Vagina (tissue), 2 donors: ENCODE results near the gene MLF2. TPM values are rescaled to one million over a fixed set of nuclear protein-coding genes. Genes with fewer than 3 reads are reported as not detected.

Experiments
- DNase-seq, 2 donors: peaks; one replicate each; pipeline ENCODE4 v3.0.0-alpha.2; 2017; ENCODE audit errors: extremely low spot score in 2 of 2
- H3K27ac ChIP-seq: fragments of 200-600 bp; sonication (generic); one replicate; pipeline ENCODE4 v1.5.1; 2019
- H3K27me3 ChIP-seq: fragments of 200-600 bp; sonication (generic); one replicate; pipeline ENCODE4 v1.5.1; 2019
- H3K36me3 ChIP-seq, 2 donors: fragments of 200-600 bp; sonication (generic); one replicate each; pipeline ENCODE4 v1.5.1; 2017 to 2019
- H3K4me1 ChIP-seq: fragments of 200-600 bp; sonication (generic); one replicate; pipeline ENCODE4 v1.5.1; 2019
- H3K4me3 ChIP-seq, 2 donors: fragments of 200-600 bp; sonication (generic); 1 replicate in 1 of 2; 2 replicates in 1 of 2; pipeline ENCODE4 v1.5.1; 2016 to 2019
- H3K9me3 ChIP-seq: fragments of 200-600 bp; sonication (generic); one replicate; pipeline ENCODE4 v1.5.1; 2019
- CTCF ChIP-seq, 3 experiments: fragments of 450-650 bp in 2 of 3; fragments of 200-600 bp in 1 of 3; sonication (generic) in 1 of 3; IDR thresholded peaks; one replicate each; pipeline ENCODE4 v1.5.1; 2017 to 2019; ENCODE audit warnings: antibody characterized with exemption in 3 of 3, mild to moderate bottlenecking in 2 of 3, moderate library complexity in 2 of 3
- POLR2A ChIP-seq, 2 donors: fragments of 450-650 bp; IDR thresholded peaks; one replicate each; pipeline ENCODE4 v1.6.1; 2017; ENCODE audit warnings: antibody characterized with exemption in 2 of 2, mild to moderate bottlenecking in 2 of 2, moderate library complexity in 2 of 2
- POLR2AphosphoS5 ChIP-seq, 2 donors: sonication (generic); formaldehyde crosslinking; IDR thresholded peaks; one replicate each; pipeline ENCODE4 v1.9.0; 2017; ENCODE audit warnings: antibody characterized with exemption in 2 of 2, mild to moderate bottlenecking in 2 of 2, low read depth in 1 of 2; ENCODE audit not compliant: insufficient read depth in 1 of 2
- intact Hi-C: fragments of 100-400 bp; cut with DNase I; formaldehyde crosslinking; loops from one replicate; pipeline ENCODE4 v1.15.1; 2023
- total RNA-seq: library from RNA; depleted of rRNA; stranded (reverse); fragments of >200 nt; gene quantifications from one replicate; pipeline ENCODE4 v1.2.3, GENCODE V29; 2016

The MLF2 gene
- total RNA-seq, 1 donor from 2014 or later: 150 TPM

- peak overlapping the region; percentile 50 to 70 for H3K4me3 ChIP-seq
- H3K27me3 ChIP-seq: no peaks in the 10 kb centered on the region
- intact Hi-C loops: no loop called here
- DNase-seq: no peak
- H3K9me3 ChIP-seq: no peaks in the 10 kb centered on the region
- peaks cover 13% of the 10 kb centered on the region for H3K4me1 ChIP-seq
- no peaks in the 10 kb centered on the region for H3K36me3 ChIP-seq
- TF ChIP-seq POLR2A (IDR thresholded peaks at IDR 0.05): no peak
- peak in 1 of 2 donors; percentile 9 for TF ChIP-seq POLR2AphosphoS5 (IDR thresholded peaks at IDR 0.05; ENCODE audit: insufficient read depth in 1 of 2, low read depth in 1 of 2)
- peak overlapping the region; percentile 27 for H3K27ac ChIP-seq
Measured at GRCh38 chr12:6701078-6701768, 51.7 kb downstream of the MLF2 start.

GRCh38 chr12:6700646-6701051, 52.3 kb downstream of the MLF2 start, which contains the start of gene PIANP:
TSS of gene PIANP (minus strand) at chr12:6700815. CDS start at chr12:6698061, 2,754 bp downstream.
- Histone ChIP-seq H3K4me3 (peak within 1 kb of the TSS; percentile 50 to 70), H3K36me3 (no peaks in the 10 kb centered on the region), H3K9me3 (no peaks in the 10 kb centered on the region), H3K27ac (peak within 1 kb of the TSS; percentile 27), H3K4me1 (peaks cover 13% of the 10 kb centered on the region), H3K27me3 (no peaks in the 10 kb centered on the region)
- intact Hi-C loops: no loop called here
- TF ChIP-seq POLR2AphosphoS5 (IDR thresholded peaks at IDR 0.05; ENCODE audit: insufficient read depth in 1 of 2, low read depth in 1 of 2) (peak in 1 of 2 donors; percentile 32), POLR2A (IDR thresholded peaks at IDR 0.05) (no peak), CTCF (IDR thresholded peaks at IDR 0.05) (no peak)
- no peak for DNase-seq

GRCh38 chr12:6699989-6700645, 52.8 kb downstream of the MLF2 start:
- DNase-seq: no peak
- intact Hi-C loops: no loop called here
- TF ChIP-seq POLR2AphosphoS5 (IDR thresholded peaks at IDR 0.05; ENCODE audit: insufficient read depth in 1 of 2, low read depth in 1 of 2): peak in 1 of 2 donors; percentile 13
- TF ChIP-seq POLR2A (IDR thresholded peaks at IDR 0.05): no peak
- no peak for TF ChIP-seq CTCF (IDR thresholded peaks at IDR 0.05)
- Histone ChIP-seq H3K9me3 (no peaks in the 10 kb centered on the region), H3K27ac (peak overlapping the region; percentile 27), H3K36me3 (no peaks in the 10 kb centered on the region), H3K27me3 (no peaks in the 10 kb centered on the region), H3K4me3 (peak overlapping the region; percentile 50 to 70), H3K4me1 (peaks cover 13% of the 10 kb centered on the region)

GRCh38 chr12:6699259-6699988, 53.5 kb downstream of the MLF2 start:
- intact Hi-C loops: no loop called here
- H3K4me3 ChIP-seq: peak overlapping the region; percentile 50 to 70
- DNase-seq: no peak

More at GRCh38 chr12:6699259-6699988, 53.5 kb downstream of the MLF2 start:
- no peaks in the 10 kb centered on the region for H3K9me3 ChIP-seq
- TF ChIP-seq POLR2A (IDR thresholded peaks at IDR 0.05) (no peak), CTCF (IDR thresholded peaks at IDR 0.05) (no peak)
- no peaks in the 10 kb centered on the region for H3K27me3 ChIP-seq
- H3K27ac ChIP-seq: peak overlapping the region; percentile 27
- H3K36me3 ChIP-seq: no peaks in the 10 kb centered on the region
- peaks cover 13% of the 10 kb centered on the region for H3K4me1 ChIP-seq
